Skeletal muscle satellite cell (primary cell): ENCODE data around the gene IL31. TPM values are rescaled to one million over a fixed set of nuclear protein-coding genes. Genes with fewer than 3 reads are reported as not detected.

Experiments used
- H3K27me3 ChIP-seq: 2 replicates; pipeline ENCODE4 v1.7.0; 2013; ENCODE audit warnings: low read length; ENCODE audit not compliant: control insufficient read depth, insufficient read depth
- H3K36me3 ChIP-seq: 2 replicates; pipeline ENCODE4 v1.7.0; 2013; ENCODE audit warnings: mild to moderate bottlenecking, control low read depth, low read length; ENCODE audit not compliant: insufficient read depth
- H3K4me1 ChIP-seq: 2 replicates; pipeline ENCODE4 v1.7.0; 2013; ENCODE audit warnings: low read length; ENCODE audit not compliant: control insufficient read depth, insufficient read depth
- H3K4me2 ChIP-seq: 2 replicates; pipeline ENCODE4 v1.7.0; 2013; ENCODE audit warnings: mild to moderate bottlenecking, low read length
- H3K4me3 ChIP-seq: 2 replicates; pipeline ENCODE4 v1.7.0; 2013; ENCODE audit warnings: low read length
- H3K9ac ChIP-seq: 2 replicates; pipeline ENCODE4 v1.7.0; 2013; ENCODE audit warnings: mild to moderate bottlenecking, low read depth, low read length, moderate library complexity
- H3K9me3 ChIP-seq: replicated peaks from 2 replicates; pipeline ENCODE4 v1.7.0; 2013; ENCODE audit warnings: mild to moderate bottlenecking, control low read depth, low read length
- total RNA-seq: library from RNA; depleted of rRNA; stranded (reverse); fragments of >200 nt; gene quantifications from 2 replicates; pipeline ENCODE4 v1.2.3, GENCODE V29; 2012; rRNA removed

IL31 gene
- total RNA-seq, result not detected in 2 replicates

DNA sequence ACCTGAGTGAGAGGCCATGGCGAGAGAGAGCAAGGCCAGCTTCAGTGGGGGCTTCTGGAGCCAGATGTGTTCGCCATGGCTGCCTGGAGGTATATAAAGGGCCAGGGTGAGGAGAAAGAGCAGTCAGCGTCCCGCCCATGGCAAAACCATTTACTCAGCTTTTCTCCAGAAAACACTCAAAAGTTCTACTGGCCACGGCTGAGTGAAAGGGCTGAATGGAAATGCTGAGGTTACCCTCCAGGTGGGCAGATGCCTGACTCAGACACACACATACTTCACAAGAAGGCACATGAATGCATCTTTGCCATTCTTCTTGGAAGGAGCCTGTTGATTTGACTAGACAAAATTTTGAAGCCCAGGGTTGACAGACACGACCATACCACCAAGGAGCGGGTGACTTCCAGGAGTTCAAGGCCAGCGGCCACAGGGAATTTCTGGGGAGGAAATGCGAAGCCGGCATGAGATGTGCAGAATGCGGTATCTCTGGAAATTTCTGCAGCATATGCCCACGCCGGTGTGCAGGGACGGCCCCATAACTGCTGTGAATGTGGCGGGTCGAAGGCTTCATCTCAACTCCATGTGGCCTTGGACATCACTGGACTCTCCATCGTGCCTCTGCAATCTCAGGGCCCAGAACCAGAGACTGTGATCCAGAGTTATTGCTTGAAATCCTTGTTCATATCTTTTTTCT is at the start of gene IL31:
IL31 (minus strand) TSS at position 67 of the 691 bp plus-strand sequence; CDS start at position 18, 49 bp downstream.
- no peak within 1 kb of the TSS for H3K4me3 ChIP-seq
- H3K9me3 ChIP-seq, result no peaks in the 10 kb centered on the region
- H3K9ac ChIP-seq, result no peak within 1 kb of the TSS
- H3K27me3 ChIP-seq, result peaks cover 6% of the 10 kb centered on the region
- no peak within 1 kb of the TSS for H3K4me2 ChIP-seq
- H3K4me1 ChIP-seq, result no peaks in the 10 kb centered on the region
- H3K36me3 ChIP-seq, result no peaks in the 10 kb centered on the region

DNA sequence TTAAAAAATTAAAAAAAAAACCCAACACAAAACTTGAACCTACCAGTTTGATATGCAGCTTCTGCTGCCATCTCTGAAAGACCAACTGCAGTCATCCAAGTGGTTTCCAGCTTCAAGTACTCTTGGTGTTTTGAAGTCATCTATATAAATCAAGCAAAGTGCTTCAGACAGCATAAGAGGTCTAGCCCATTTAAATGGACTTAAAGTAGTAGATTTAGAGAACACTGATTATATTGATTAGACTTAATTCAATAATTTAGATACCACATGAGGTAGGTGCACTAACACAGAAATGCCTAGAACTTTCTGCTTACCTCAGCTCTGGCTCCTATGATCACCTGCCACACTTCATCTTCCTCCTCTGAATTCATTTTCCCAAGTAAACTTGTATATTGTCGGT is 42.4 kb upstream of the IL31 start:
- Histone ChIP-seq H3K4me2 (no peak overlapping the region), H3K27me3 (no peaks in the 10 kb centered on the region), H3K36me3 (peaks cover 57% of the 10 kb centered on the region), H3K9me3 (no peaks in the 10 kb centered on the region), H3K4me1 (no peaks in the 10 kb centered on the region), H3K9ac (no peak overlapping the region), H3K4me3 (no peak overlapping the region)

DNA sequence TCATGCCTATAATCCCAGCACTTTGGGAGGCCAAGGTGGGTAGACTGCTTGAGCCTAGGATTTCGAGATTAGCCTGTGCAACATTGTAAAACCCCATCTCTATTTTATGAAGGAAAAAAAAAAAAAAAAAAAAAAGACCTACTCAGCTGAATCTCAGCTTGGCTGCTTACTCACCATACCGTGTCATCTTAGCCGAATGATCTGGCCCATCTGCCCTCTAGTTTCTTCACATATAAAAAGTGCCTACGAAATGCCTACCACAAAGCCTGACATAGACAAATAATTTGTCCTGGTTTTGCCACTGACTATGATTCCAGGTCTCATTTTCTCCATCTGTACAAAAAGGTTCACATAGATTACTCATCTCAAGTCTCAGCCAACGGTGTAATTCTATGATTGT is 41.8 kb upstream of the IL31 start:
- Histone ChIP-seq H3K27me3 (no peaks in the 10 kb centered on the region), H3K4me3 (no peak overlapping the region), H3K36me3 (peaks cover 55% of the 10 kb centered on the region), H3K9me3 (no peaks in the 10 kb centered on the region), H3K4me2 (no peak overlapping the region), H3K4me1 (no peaks in the 10 kb centered on the region), H3K9ac (no peak overlapping the region)

DNA sequence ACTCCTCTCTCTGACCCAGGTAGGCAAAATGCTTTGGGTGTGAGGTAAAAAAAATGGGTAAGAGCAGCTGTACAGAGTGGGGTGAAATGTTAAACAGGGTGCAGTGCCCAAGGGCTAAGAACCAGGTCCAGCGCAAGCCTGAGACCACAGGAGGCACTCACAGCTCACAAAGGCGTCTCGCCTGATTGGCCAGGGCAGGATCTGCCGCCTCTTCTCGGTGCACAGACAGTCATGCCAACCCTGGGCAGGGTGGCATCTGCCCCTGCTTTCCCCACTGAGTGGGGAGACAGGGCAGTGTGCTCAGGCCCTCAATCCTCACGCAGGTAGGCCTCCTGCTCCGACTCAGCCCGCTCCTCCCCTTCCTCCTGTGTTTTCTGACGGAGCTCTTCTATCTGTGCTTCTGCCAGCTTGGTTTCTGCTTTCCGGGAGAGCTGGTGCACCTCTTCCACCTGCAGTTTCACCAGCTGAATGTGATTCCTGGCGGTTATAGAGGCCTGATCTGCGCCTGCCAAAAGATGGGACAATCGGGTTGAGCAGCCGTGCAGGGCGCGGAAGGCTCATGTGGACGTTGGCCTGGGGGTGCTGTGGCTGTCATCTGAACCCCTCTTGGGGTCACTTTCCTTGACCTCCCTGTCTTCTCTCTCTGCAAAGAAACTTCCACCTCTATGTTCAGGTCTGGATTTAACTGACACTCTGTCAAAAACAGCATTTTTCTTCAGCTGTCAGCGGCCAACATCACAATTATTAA is 34.2 kb upstream of the IL31 start:
- H3K4me1 ChIP-seq, result peaks cover 7% of the 10 kb centered on the region
- H3K36me3 ChIP-seq, result peaks cover 46% of the 10 kb centered on the region
- no peak overlapping the region for H3K4me2 ChIP-seq
- peaks cover 20% of the 10 kb centered on the region for H3K27me3 ChIP-seq
- no peak overlapping the region for H3K4me3 ChIP-seq
- H3K9me3 ChIP-seq, result no peaks in the 10 kb centered on the region
- no peak overlapping the region for H3K9ac ChIP-seq

DNA sequence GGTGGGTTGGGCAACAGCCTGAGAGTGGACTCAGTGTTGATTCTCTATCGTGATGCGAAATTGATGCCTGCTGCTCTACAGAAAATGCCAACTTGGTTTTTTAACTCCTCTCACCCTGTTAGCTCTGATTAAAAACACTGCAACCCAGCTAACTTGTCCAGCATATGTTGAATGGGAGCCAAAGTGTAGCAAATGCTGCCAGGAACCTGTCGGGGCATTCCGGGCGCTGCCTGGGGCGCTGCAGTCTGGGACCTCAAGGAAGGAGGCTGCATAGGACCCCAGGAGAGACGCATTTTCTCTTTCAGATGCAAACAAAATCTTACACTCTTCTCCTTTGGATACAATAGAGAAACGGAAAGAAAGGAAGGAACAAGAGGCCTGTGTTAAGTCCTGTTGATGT is 33.4 kb upstream of the IL31 start:
- Histone ChIP-seq H3K4me1 (peaks cover 12% of the 10 kb centered on the region), H3K9ac (no peak overlapping the region), H3K4me2 (no peak overlapping the region), H3K9me3 (no peaks in the 10 kb centered on the region), H3K36me3 (peaks cover 40% of the 10 kb centered on the region), H3K27me3 (peaks cover 20% of the 10 kb centered on the region), H3K4me3 (no peak overlapping the region)

DNA sequence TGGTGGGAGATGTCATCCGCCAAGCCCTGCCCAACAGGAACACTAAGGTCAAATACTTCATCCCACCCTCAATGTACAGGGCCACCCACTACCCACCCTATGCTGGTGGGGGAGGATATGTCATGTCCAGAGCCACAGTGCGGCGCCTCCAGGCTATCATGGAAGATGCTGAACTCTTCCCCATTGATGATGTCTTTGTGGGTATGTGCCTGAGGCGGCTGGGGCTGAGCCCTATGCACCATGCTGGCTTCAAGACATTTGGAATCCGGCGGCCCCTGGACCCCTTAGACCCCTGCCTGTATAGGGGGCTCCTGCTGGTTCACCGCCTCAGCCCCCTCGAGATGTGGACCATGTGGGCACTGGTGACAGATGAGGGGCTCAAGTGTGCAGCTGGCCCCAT is 33.0 kb upstream of the IL31 start:
- Histone ChIP-seq H3K4me1 (peaks cover 12% of the 10 kb centered on the region), H3K4me3 (no peak overlapping the region), H3K27me3 (peaks cover 20% of the 10 kb centered on the region), H3K9ac (no peak overlapping the region), H3K4me2 (no peak overlapping the region), H3K36me3 (peaks cover 36% of the 10 kb centered on the region), H3K9me3 (no peaks in the 10 kb centered on the region)

DNA sequence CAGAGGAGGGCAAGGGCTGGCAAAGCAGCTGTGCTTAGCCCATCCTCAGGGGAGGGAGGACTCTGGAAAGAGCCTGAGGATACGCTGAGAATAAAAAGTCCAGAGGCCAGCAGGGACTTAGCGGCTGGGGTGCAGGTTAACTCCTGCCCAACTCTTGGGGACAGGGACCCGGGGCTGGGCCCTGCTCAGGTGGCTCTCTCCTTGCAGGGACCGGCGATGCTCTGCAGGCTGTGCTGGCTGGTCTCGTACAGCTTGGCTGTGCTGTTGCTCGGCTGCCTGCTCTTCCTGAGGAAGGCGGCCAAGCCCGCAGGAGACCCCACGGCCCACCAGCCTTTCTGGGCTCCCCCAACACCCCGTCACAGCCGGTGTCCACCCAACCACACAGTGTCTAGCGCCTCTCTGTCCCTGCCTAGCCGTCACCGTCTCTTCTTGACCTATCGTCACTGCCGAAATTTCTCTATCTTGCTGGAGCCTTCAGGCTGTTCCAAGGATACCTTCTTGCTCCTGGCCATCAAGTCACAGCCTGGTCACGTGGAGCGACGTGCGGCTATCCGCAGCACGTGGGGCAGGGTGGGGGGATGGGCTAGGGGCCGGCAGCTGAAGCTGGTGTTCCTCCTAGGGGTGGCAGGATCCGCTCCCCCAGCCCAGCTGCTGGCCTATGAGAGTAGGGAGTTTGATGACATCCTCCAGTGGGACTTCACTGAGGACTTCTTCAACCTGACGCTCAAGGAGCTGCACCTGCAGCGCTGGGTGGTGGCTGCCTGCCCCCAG is 32.3 kb upstream of the IL31 start:
- no peak overlapping the region for H3K4me2 ChIP-seq
- peaks cover 20% of the 10 kb centered on the region for H3K27me3 ChIP-seq
- H3K4me3 ChIP-seq, result no peak overlapping the region
- H3K4me1 ChIP-seq, result peaks cover 12% of the 10 kb centered on the region
- H3K36me3 ChIP-seq, result peaks cover 32% of the 10 kb centered on the region
- H3K9ac ChIP-seq, result no peak overlapping the region
- H3K9me3 ChIP-seq, result no peaks in the 10 kb centered on the region

DNA sequence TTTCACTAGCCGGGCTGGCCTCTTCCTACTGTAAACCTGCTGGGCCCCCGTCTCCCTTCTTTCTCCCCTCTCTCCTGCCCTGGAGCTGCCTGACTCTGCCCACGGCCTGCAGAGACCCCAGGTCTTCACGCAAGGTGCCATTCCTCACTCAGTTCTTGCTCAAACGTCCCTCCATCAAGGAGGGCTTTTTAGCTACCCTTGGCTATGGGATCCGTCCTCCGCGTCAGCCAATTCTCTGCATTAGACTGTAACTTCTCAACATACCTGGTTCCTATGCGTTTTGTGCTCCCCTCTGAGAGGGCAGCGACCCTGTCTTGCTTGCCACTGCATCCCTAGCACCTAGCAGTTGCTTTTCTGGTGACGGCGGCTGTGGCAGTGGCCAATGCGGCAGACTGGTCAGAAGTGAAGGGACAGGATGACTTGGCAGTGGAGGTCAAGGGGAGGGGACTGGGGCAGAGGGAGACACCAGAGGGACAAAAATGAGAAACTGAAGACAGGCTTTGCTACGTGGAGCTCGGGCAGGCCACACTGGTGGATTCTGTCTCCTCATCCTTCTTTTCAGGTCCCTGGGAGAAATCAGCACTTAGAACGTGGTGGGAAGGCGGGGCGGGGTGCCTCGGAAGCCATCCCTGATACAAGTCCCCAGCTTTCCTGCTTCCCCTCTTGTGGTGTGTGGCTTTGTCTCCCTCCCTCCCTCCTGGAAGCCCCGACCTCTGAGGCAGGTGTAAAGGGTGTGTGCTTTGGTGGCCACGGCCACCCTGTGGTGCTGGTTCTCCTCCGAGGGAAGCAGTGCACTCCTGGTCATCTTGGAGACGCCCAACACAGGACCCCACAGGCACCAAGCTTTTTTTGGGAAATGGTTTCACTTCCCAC is 31.3 kb upstream of the IL31 start:
- Histone ChIP-seq H3K9ac (no peak overlapping the region), H3K4me1 (peaks cover 12% of the 10 kb centered on the region), H3K9me3 (no peaks in the 10 kb centered on the region), H3K27me3 (peaks cover 20% of the 10 kb centered on the region), H3K4me2 (no peak overlapping the region), H3K4me3 (no peak overlapping the region), H3K36me3 (peaks cover 30% of the 10 kb centered on the region)

DNA sequence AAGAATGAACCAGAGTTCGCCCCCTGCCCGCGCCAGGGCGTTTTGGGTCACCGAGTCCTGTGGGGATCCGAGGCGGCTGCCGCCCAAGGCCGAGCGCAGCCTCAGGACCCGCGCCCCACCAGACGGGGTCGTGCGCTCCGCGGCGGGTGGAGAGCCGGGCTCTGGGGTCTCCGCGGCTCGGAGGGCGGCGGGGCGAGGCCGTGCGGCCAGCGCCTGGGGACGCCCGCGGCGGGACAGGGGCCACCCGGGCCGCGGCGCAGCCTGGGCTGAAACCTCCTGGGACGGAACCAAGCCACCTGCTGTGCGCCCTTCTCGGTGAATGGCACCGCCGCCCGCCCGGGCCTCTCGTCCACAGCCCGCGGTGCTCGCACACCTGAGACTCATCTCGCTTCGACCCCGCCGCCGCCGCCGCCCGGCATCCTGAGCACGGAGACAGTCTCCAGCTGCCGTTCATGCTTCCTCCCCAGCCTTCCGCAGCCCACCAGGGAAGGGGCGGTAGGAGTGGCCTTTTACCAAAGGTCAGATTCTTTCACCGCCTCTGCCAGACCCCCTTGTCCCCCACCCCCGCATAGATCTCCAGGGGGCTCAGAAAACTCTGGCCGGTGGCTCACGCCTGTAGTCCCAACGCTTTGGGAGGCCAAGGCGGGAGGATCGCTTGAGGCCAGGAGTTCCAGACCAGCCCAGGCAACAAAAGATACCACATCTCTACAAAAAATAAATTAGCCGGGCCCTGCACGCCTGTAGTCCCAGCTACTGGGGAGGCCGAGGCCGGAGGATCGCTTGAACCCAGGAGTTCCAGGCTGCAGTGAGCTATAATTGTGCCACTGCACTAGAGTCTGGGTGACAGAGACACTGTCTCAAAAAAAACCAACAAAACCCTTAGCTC is 30.4 kb upstream of the IL31 start:
- no peaks in the 10 kb centered on the region for H3K9me3 ChIP-seq
- peak overlapping the region; percentile 91 for H3K4me2 ChIP-seq
- H3K4me1 ChIP-seq, result peaks cover 12% of the 10 kb centered on the region
- H3K36me3 ChIP-seq, result peaks cover 23% of the 10 kb centered on the region
- no peak overlapping the region for H3K9ac ChIP-seq
- peaks cover 20% of the 10 kb centered on the region for H3K27me3 ChIP-seq
- H3K4me3 ChIP-seq, result peak overlapping the region; percentile 64
